PC-3 (cell line): ENCODE results near the gene EPB41L4B.

Experiments used
- CTCF ChIP-seq: fragments of 300-600 bp; sonication (generic); conservative IDR thresholded peaks from 2 replicates; pipeline ENCODE4 v1.5.1; 2017; ENCODE audit warnings: antibody characterized with exemption, low read depth, mild to moderate bottlenecking, low read length
- EZH2 ChIP-seq: fragments of 300-600 bp; sonication (generic); IDR thresholded peaks from one replicate; pipeline ENCODE4 v1.6.1; 2017; ENCODE audit warnings: antibody characterized with exemption, mild to moderate bottlenecking, low read length; ENCODE audit not compliant: unreplicated experiment
- EZH2phosphoT487 ChIP-seq: fragments of 300-600 bp; sonication (generic); IDR thresholded peaks from 2 replicates; pipeline ENCODE4 v1.6.1; 2018; ENCODE audit warnings: mild to moderate bottlenecking, antibody characterized with exemption, low read length, borderline replicate concordance

- TF ChIP-seq CTCF (no peak), EZH2 (no peak), EZH2phosphoT487 (no peak)
Measured at GRCh38 chr9:109186857-109187520, 133.9 kb downstream of the EPB41L4B start.
